Uterus (tissue), 4 donors: Measurements from ENCODE around the gene RRAD. TPM values are rescaled to one million over a fixed set of nuclear protein-coding genes. Genes with fewer than 3 reads are reported as not detected.

Experiments used
- DNase-seq, 2 donors: peaks; one replicate each; pipeline ENCODE4 v3.0.0-alpha.2; 2019 to 2020
- H3K27ac ChIP-seq, 2 donors: fragments of 200-600 bp; sonication (generic); 1 replicate in 1 of 2; 2 replicates in 1 of 2; pipeline ENCODE4 v1.5.1; 2016 to 2018
- H3K27me3 ChIP-seq, 2 donors: fragments of 200-600 bp; sonication (generic); one replicate each; pipeline ENCODE4 v1.5.1; 2018 to 2019; ENCODE audit warnings: control low read depth in 1 of 2
- H3K36me3 ChIP-seq, 2 donors: fragments of 200-600 bp; sonication (generic); one replicate each; pipeline ENCODE4 v1.5.1; 2019; ENCODE audit warnings: control low read depth in 1 of 2
- H3K4me1 ChIP-seq, 2 donors: fragments of 200-600 bp; sonication (generic); one replicate each; pipeline ENCODE4 v1.5.1; 2018 to 2019; ENCODE audit warnings: control low read depth in 1 of 2
- H3K4me3 ChIP-seq, 2 donors: fragments of 200-600 bp; sonication (generic); 1 replicate in 1 of 2; 2 replicates in 1 of 2; pipeline ENCODE4 v1.5.1; 2018 to 2019; ENCODE audit warnings: mild to moderate bottlenecking in 1 of 2
- H3K9me3 ChIP-seq, 2 donors: fragments of 200-600 bp; sonication (generic); one replicate each; pipeline ENCODE4 v1.5.1; 2019; ENCODE audit warnings: control low read depth in 1 of 2
- CTCF ChIP-seq, 4 experiments: fragments of 200-600 bp in 2 of 4; fragments of 450-650 bp in 2 of 4; sonication (generic) in 2 of 4; IDR thresholded peaks; one replicate each; pipeline ENCODE4 v1.5.1; 2016 to 2019; ENCODE audit warnings: antibody characterized with exemption in 4 of 4, mild to moderate bottlenecking in 2 of 4, moderate library complexity in 1 of 4
- POLR2A ChIP-seq, 2 donors: fragments of 450-650 bp; IDR thresholded peaks; one replicate each; pipeline ENCODE4 v1.6.1; 2016; ENCODE audit warnings: antibody characterized with exemption in 2 of 2, mild to moderate bottlenecking in 1 of 2, moderate library complexity in 1 of 2
- intact Hi-C: fragments of 100-400 bp; cut with DNase I; formaldehyde crosslinking; loops from one replicate; pipeline ENCODE4 v1.15.1; 2023; ENCODE audit warnings: low total_unique reads
- total RNA-seq, 4 donors: library from RNA; depleted of rRNA in 3 of 4; stranded (reverse); fragments of >200 nt in 3 of 4; gene quantifications; one replicate each; pipeline versions ENCODE4 v1.1.0 to v1.2.4, GENCODE V29; 2014 to 2023
- donor health status: DM: yes; HTN: yes; CAD: no.

Gene RRAD
- total RNA-seq, 4 donors from 2014 or later: 7.5 to 32.8 (median 18.8) TPM

- Histone ChIP-seq H3K27me3 (no peaks in the 10 kb centered on the region), H3K4me3 (peak overlapping the region; percentile 30 to 51), H3K27ac (peak overlapping the region; percentile 79 to 82), H3K9me3 (no peaks in the 10 kb centered on the region), H3K36me3 (no peaks in the 10 kb centered on the region), H3K4me1 (peaks cover 0 to 4% of the 10 kb centered on the region in 2 donors)
- intact Hi-C loops: no loop called here
- no peak for DNase-seq
- TF ChIP-seq POLR2A (IDR thresholded peaks at IDR 0.05) (no peak), CTCF (IDR thresholded peaks at IDR 0.05) (peak in 3 of 4 experiments; percentile 30 to 65 (median 43))
Observed at GRCh38 chr16:66924527-66925321, 611 bp downstream of the RRAD start.

DNA sequence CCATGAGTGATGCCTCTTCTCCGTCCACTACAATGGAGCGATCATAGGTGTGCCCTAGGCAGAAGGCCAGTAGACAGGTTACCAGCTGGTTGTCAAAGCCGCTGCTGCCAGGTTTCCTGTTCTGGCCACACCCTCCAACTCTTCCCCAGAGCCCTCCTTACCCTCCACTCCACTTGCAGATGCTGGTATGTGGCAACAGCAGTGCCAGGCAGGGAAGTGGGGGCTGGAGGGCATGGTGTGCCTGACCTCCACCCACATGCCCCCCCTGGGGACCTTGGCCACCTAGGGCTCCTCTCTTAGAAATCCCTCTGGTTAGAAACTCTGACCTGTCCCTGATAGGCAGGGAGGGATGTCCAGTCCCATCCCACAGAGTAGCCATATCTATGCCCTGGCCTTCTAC lies 1.5 kb downstream of the RRAD start:
- Histone ChIP-seq H3K4me3 (peak overlapping the region in 1 of 2 donors; percentile 51), H3K27me3 (no peaks in the 10 kb centered on the region), H3K4me1 (peaks cover 0 to 4% of the 10 kb centered on the region in 2 donors), H3K36me3 (no peaks in the 10 kb centered on the region), H3K27ac (peak overlapping the region; percentile 76 to 79), H3K9me3 (no peaks in the 10 kb centered on the region)
- TF ChIP-seq CTCF (IDR thresholded peaks at IDR 0.05) (no peak), POLR2A (IDR thresholded peaks at IDR 0.05) (no peak)
- intact Hi-C loops: no loop called here
- no peak for DNase-seq

- intact Hi-C loops: no loop called here
- TF ChIP-seq POLR2A (IDR thresholded peaks at IDR 0.05): no peak
- TF ChIP-seq CTCF (IDR thresholded peaks at IDR 0.05): no peak
- Histone ChIP-seq H3K4me3 (peak overlapping the region; percentile 0 to 51), H3K27me3 (no peaks in the 10 kb centered on the region), H3K27ac (peak overlapping the region; percentile 76 to 79), H3K36me3 (no peaks in the 10 kb centered on the region), H3K4me1 (peaks cover 0 to 4% of the 10 kb centered on the region in 2 donors), H3K9me3 (no peaks in the 10 kb centered on the region)
- DNase-seq: peak; percentile 73
Observed at GRCh38 chr16:66923247-66923731, 2.0 kb downstream of the RRAD start.

- Histone ChIP-seq H3K36me3 (no peaks in the 10 kb centered on the region), H3K4me3 (no peak overlapping the region), H3K9me3 (no peaks in the 10 kb centered on the region), H3K27ac (peak overlapping the region; percentile 76 to 79), H3K27me3 (no peaks in the 10 kb centered on the region), H3K4me1 (peaks cover 0 to 4% of the 10 kb centered on the region in 2 donors)
- intact Hi-C loops: no loop called here
- TF ChIP-seq CTCF (IDR thresholded peaks at IDR 0.05) (no peak), POLR2A (IDR thresholded peaks at IDR 0.05) (no peak)
- DNase-seq: no peak
Observed at GRCh38 chr16:66921729-66922450, 3.4 kb downstream of the RRAD start.
